Smooth muscle cell (in vitro differentiated cells): ENCODE results near the gene SYNPO2. TPM values are rescaled to one million over a fixed set of nuclear protein-coding genes. Genes with fewer than 3 reads are reported as not detected.
A peak's percentile ranks its signal among the peaks of the same experiment; 100 is the strongest.

Source experiments
- DNase-seq: peaks from one replicate; lab custom pipeline; 2025; ENCODE audit not compliant: unreplicated experiment; lab: John Stamatoyannopoulos, UW
- H2AFZ ChIP-seq: fragments of 200-600 bp; sonication (generic); 2 replicates; pipeline ENCODE4 v1.6.0; 2016; ENCODE audit warnings: antibody characterized with exemption, low read depth, mild to moderate bottlenecking
- H3F3A ChIP-seq: fragments of 200-600 bp; sonication (generic); 2 replicates; pipeline ENCODE4 v1.6.0; 2017; ENCODE audit warnings: antibody characterized with exemption, low read depth
- H3K27ac ChIP-seq: fragments of 200-600 bp; sonication (generic); 2 replicates; pipeline ENCODE4 v1.5.1; 2016; ENCODE audit warnings: low read depth, mild to moderate bottlenecking
- H3K27me3 ChIP-seq: fragments of 200-600 bp; sonication (generic); 2 replicates; pipeline ENCODE4 v1.6.1; 2016; ENCODE audit warnings: low read depth, mild to moderate bottlenecking
- H3K36me3 ChIP-seq: fragments of 200-600 bp; sonication (generic); 2 replicates; pipeline ENCODE4 v1.5.1; 2016; ENCODE audit warnings: low read depth
- H3K4me1 ChIP-seq: fragments of 200-600 bp; sonication (generic); 2 replicates; pipeline ENCODE4 v1.5.1; 2016; ENCODE audit warnings: low read depth
- H3K4me2 ChIP-seq: fragments of 200-600 bp; sonication (generic); 2 replicates; pipeline ENCODE4 v1.6.0; 2016; ENCODE audit warnings: mild to moderate bottlenecking
- H3K4me3 ChIP-seq: fragments of 200-600 bp; sonication (generic); 2 replicates; pipeline ENCODE4 v1.5.1; 2016; ENCODE audit warnings: mild to moderate bottlenecking
- H3K79me2 ChIP-seq: fragments of 200-600 bp; sonication (generic); 2 replicates; pipeline ENCODE4 v1.6.0; 2016; ENCODE audit warnings: low read depth, mild to moderate bottlenecking
- H3K9ac ChIP-seq: fragments of 200-600 bp; sonication (generic); 2 replicates; pipeline ENCODE4 v1.6.0; 2016; ENCODE audit warnings: low read depth
- H3K9me3 ChIP-seq: fragments of 200-600 bp; sonication (generic); replicated peaks from 2 replicates; pipeline ENCODE4 v1.5.1; 2016; ENCODE audit warnings: low read depth
- H4K20me1 ChIP-seq: fragments of 200-600 bp; sonication (generic); 2 replicates; pipeline ENCODE4 v1.6.0; 2016; ENCODE audit warnings: low read depth
- WGBS: methylation state at CpG from one replicate; pipeline ENCODE4 v1.1.7; 2016; ENCODE audit warnings: low lambda C conversion rate; 5-methylcytosine and 5-hydroxymethylcytosine counted together
- polyA plus RNA-seq: library from polyadenylated mRNA; unstranded; fragments of >200 nt; fragmentation: Nextera tagmentation; extraction: Ambion mirVana; gene quantifications from 2 replicates; pipeline ENCODE4 v1.2.1, GENCODE V29; 2016
- total RNA-seq: library from RNA; depleted of rRNA; stranded (reverse); fragments of >200 nt; gene quantifications from 2 replicates; pipeline ENCODE4 v1.2.3, GENCODE V29; 2014
- TF ChIP-seq, protein P1 (sequence below): fragments of 200-600 bp; sonication (generic); IDR thresholded peaks from 2 replicates; pipeline ENCODE4 v1.5.1; 2017; ENCODE audit warnings: borderline replicate concordance, mild to moderate bottlenecking, antibody characterized with exemption; ENCODE audit not compliant: insufficient read depth, poor library complexity, severe bottlenecking

SYNPO2 gene
- total and polyA plus RNA-seq, 2 experiments from 2014 or later, result 0.08 to 4.5 TPM

DNA sequence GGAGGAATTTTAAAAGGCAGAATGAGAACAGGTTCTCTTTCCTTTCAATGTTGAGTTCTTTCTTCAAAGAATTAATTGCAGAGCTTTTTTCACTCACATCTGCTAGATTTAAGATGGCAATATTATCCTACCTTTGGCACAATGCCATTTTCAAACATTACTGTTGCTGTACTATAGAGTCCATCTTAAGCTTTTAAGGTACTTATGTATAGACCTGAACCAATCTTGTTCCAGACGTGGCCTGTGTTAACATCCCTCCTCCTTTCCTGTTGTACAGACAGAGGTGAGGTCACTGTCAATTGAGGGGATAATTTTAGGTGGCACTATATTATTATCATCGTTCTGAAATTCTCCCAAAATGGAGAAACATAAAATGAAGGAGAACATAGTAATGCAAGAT lies 194.0 kb downstream of the SYNPO2 start:
- Histone ChIP-seq H3K4me2 (no peak overlapping the region), H3F3A (no peaks in the 10 kb centered on the region), H3K9me3 (no peaks in the 10 kb centered on the region), H3K9ac (no peak overlapping the region), H4K20me1 (no peaks in the 10 kb centered on the region), H3K4me1 (peaks cover 16% of the 10 kb centered on the region), H3K4me3 (no peak overlapping the region), H3K27ac (no peak overlapping the region), H3K27me3 (no peaks in the 10 kb centered on the region), H3K79me2 (no peaks in the 10 kb centered on the region), H3K36me3 (no peaks in the 10 kb centered on the region), H2AFZ (no peak overlapping the region)
- WGBS, result 78% methylated on average over 2 of the region's 2 CpGs
- DNase-seq, result no peak
- TF ChIP-seq, protein P1, sequence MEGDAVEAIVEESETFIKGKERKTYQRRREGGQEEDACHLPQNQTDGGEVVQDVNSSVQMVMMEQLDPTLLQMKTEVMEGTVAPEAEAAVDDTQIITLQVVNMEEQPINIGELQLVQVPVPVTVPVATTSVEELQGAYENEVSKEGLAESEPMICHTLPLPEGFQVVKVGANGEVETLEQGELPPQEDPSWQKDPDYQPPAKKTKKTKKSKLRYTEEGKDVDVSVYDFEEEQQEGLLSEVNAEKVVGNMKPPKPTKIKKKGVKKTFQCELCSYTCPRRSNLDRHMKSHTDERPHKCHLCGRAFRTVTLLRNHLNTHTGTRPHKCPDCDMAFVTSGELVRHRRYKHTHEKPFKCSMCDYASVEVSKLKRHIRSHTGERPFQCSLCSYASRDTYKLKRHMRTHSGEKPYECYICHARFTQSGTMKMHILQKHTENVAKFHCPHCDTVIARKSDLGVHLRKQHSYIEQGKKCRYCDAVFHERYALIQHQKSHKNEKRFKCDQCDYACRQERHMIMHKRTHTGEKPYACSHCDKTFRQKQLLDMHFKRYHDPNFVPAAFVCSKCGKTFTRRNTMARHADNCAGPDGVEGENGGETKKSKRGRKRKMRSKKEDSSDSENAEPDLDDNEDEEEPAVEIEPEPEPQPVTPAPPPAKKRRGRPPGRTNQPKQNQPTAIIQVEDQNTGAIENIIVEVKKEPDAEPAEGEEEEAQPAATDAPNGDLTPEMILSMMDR, result no peak

DNA sequence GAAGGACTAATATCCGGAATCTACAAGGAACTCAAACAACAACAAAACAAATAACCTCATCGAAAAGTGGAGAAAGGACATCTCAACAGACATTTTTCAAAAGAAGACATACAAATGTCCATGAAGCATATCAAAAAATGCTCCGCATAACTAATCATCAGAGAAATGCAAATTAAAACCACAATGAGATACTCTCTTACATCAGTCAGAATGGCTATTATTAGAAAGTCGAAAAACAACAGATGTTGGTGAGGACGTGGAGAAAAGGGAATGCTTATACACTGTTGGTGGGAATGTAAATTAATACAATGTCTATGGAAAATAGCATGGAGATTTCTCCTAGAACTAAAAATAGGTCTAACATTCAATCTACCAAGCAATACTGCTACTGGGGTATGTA lies 195.9 kb downstream of the SYNPO2 start:
- no peaks in the 10 kb centered on the region for H3K27me3 ChIP-seq
- H3K4me3 ChIP-seq, result no peak overlapping the region
- H3F3A ChIP-seq, result no peaks in the 10 kb centered on the region
- peaks cover 16% of the 10 kb centered on the region for H3K4me1 ChIP-seq
- H4K20me1 ChIP-seq, result no peaks in the 10 kb centered on the region
- TF ChIP-seq, protein P1, result no peak
- H3K36me3 ChIP-seq, result no peaks in the 10 kb centered on the region
- no peak overlapping the region for H3K27ac ChIP-seq
- H2AFZ ChIP-seq, result no peak overlapping the region
- no peak for DNase-seq
- H3K9ac ChIP-seq, result no peak overlapping the region
- H3K9me3 ChIP-seq, result no peaks in the 10 kb centered on the region
- 69% methylated on average over 5 of the region's 5 CpGs for WGBS
- no peaks in the 10 kb centered on the region for H3K79me2 ChIP-seq
- H3K4me2 ChIP-seq, result no peak overlapping the region

DNA sequence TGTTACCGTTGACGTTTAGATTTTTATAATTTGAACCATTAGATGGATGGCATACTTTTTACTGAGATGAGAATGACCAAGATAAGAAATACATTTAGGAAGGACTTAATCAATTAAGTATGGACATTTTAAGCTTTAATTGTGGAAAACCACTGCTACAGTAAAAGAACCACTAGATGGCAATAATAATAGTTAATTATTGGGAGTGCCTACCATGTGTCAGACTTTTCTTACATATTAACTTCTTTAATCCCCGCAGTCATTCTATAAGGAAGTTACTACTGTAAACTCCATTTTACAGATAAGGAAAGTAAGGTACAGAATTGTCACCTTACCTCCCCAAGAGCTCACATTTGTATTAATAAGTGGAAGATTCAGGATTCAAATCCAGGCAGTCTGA lies 198.5 kb downstream of the SYNPO2 start:
- no peak for DNase-seq
- Histone ChIP-seq H3K27ac (no peak overlapping the region), H3F3A (no peaks in the 10 kb centered on the region), H3K4me2 (no peak overlapping the region), H4K20me1 (no peaks in the 10 kb centered on the region), H3K4me3 (no peak overlapping the region), H3K9ac (no peak overlapping the region), H3K36me3 (no peaks in the 10 kb centered on the region), H3K4me1 (peaks cover 1% of the 10 kb centered on the region), H2AFZ (no peak overlapping the region), H3K9me3 (no peaks in the 10 kb centered on the region), H3K27me3 (no peaks in the 10 kb centered on the region), H3K79me2 (no peaks in the 10 kb centered on the region)
- WGBS, result 68% methylated on average over 3 of the region's 3 CpGs
- TF ChIP-seq, protein P1, result peak; percentile 14

DNA sequence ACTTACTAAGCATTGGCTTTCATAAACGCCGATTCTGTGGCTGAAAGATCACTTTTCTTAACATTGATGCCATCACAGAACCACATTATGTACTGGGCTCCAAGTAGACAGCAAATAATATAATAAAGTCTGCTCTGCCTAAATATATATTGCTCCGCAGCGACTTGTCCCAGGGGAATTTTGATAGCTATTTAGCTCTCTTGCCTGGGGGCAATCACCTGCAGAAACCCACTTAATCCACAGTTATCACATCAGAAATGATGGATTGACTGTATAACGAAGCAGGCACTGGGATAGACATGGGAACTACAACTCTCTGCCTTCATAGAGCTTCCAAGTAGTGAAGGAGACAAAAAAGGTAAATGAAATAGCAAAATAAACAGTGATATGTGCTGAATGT lies 199.0 kb downstream of the SYNPO2 start:
- 89% methylated on average over 5 of the region's 5 CpGs for WGBS
- H3K4me1 ChIP-seq, result no peaks in the 10 kb centered on the region
- no peaks in the 10 kb centered on the region for H3F3A ChIP-seq
- TF ChIP-seq, protein P1, result no peak
- no peak overlapping the region for H3K27ac ChIP-seq
- H3K9ac ChIP-seq, result no peak overlapping the region
- no peak overlapping the region for H3K4me2 ChIP-seq
- H3K4me3 ChIP-seq, result no peak overlapping the region
- H3K79me2 ChIP-seq, result no peaks in the 10 kb centered on the region
- DNase-seq, result no peak
- no peak overlapping the region for H2AFZ ChIP-seq
- no peaks in the 10 kb centered on the region for H3K9me3 ChIP-seq
- no peaks in the 10 kb centered on the region for H3K36me3 ChIP-seq
- H4K20me1 ChIP-seq, result no peaks in the 10 kb centered on the region
- H3K27me3 ChIP-seq, result no peaks in the 10 kb centered on the region
